Ovary (tissue), 3 donors: Measurements from ENCODE around the gene KDSR.

Source experiments
- POLR2A ChIP-seq: fragments of 450-650 bp; IDR thresholded peaks from one replicate; pipeline ENCODE4 v1.6.1; 2017; ENCODE audit warnings: antibody characterized with exemption, mild to moderate bottlenecking, moderate library complexity
- TF ChIP-seq, protein P1 (sequence below), 3 donors: fragments of 450-650 bp in 2 of 3; fragments of 200-600 bp in 1 of 3; IDR thresholded peaks; one replicate each; pipeline versions ENCODE4 v1.5.1 to v1.8.0; 2016 to 2022; ENCODE audit warnings: antibody characterized with exemption in 3 of 3, mild to moderate bottlenecking in 1 of 3
- donor health status: DM: no; HTN: no; CAD: no.

DNA sequence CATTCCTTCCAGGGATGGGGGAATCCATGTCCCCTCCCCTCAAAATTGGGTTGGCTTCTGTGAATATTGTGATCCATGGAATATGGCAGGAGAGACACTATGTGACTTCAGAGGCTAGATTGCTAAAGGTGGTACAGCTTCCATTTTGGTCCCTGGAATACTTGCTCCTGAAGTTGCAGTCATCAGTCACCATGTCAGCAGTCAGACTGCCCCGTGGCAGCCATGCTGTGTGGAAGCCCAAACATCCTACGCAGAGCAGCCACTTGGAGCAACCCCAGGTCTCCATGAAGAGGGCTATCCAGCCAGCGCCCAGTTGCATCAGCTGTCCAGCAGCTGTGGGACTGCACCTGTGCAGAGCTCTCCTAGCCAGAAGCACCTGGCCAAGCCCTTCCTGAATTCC is 15.8 kb upstream of the KDSR start:
- TF ChIP-seq, protein P1, sequence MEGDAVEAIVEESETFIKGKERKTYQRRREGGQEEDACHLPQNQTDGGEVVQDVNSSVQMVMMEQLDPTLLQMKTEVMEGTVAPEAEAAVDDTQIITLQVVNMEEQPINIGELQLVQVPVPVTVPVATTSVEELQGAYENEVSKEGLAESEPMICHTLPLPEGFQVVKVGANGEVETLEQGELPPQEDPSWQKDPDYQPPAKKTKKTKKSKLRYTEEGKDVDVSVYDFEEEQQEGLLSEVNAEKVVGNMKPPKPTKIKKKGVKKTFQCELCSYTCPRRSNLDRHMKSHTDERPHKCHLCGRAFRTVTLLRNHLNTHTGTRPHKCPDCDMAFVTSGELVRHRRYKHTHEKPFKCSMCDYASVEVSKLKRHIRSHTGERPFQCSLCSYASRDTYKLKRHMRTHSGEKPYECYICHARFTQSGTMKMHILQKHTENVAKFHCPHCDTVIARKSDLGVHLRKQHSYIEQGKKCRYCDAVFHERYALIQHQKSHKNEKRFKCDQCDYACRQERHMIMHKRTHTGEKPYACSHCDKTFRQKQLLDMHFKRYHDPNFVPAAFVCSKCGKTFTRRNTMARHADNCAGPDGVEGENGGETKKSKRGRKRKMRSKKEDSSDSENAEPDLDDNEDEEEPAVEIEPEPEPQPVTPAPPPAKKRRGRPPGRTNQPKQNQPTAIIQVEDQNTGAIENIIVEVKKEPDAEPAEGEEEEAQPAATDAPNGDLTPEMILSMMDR (IDR thresholded peaks at IDR 0.05): no peak
- no peak for TF ChIP-seq POLR2A
